ENCODE data around the gene ZMIZ1.
"Not testable (repeated sequence)": the region's sequence is repeated elsewhere in the genome, so short reads cannot be mapped to it uniquely, and the experiment has no call there.

Gene ZMIZ1

DNA sequence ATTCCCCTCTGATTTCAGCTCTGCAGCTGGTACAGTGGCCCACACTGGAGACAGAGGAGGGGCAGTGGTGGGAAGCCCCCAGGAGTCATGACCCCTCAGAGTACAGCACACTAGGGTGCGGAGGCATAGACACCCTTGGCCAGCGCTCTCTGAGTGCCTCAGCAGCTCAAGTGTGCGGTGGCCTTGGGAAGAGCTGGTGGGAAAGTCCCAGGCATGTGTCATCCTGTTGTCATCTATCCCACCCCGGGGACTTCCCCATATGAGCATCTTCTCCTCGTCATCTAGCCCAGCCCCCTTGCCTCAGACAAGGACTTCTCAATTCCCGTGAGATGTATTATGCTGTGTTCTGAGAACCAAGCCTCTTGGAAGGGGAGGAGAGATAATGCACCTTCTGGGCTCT is 262.9 kb downstream of the ZMIZ1 start:
- Histone ChIP-seq H3K9me3 (ENCODE audit: insufficient read depth, low read depth, low read length) (no peaks in the 10 kb centered on the region), H2AFZ (ENCODE audit: low read length) (no peak overlapping the region), H3K79me2 (ENCODE audit: insufficient read depth, low read length) (no peaks in the 10 kb centered on the region), H3K4me1 (ENCODE audit: insufficient read depth, low read length, poor library complexity, severe bottlenecking) (peaks cover 16% of the 10 kb centered on the region), H3K36me3 (ENCODE audit: insufficient read depth, low read length) (no peaks in the 10 kb centered on the region), H3K4me3 (ENCODE audit: low read length, poor library complexity, severe bottlenecking) (no peak overlapping the region), H3K9ac (ENCODE audit: low read depth, low read length, poor library complexity, severe bottlenecking) (no peak overlapping the region), H3K9me2 (replicated peaks; ENCODE audit: low read depth, low read length) (no peaks in the 10 kb centered on the region), H4K20me1 (ENCODE audit: insufficient read depth, low read length, poor library complexity, severe bottlenecking) (no peaks in the 10 kb centered on the region), H3F3A (ENCODE audit: low read depth) (no peaks in the 10 kb centered on the region), H3K27me3 (ENCODE audit: insufficient read depth, low read length, poor library complexity, severe bottlenecking) (no peaks in the 10 kb centered on the region), H3K4me2 (ENCODE audit: low read depth, low read length, poor library complexity, severe bottlenecking) (no peak overlapping the region)
- no peak for TF ChIP-seq EZH2phosphoT487 (IDR thresholded peaks at IDR 0.05; ENCODE audit: borderline replicate concordance)
- TF ChIP-seq, protein P1, sequence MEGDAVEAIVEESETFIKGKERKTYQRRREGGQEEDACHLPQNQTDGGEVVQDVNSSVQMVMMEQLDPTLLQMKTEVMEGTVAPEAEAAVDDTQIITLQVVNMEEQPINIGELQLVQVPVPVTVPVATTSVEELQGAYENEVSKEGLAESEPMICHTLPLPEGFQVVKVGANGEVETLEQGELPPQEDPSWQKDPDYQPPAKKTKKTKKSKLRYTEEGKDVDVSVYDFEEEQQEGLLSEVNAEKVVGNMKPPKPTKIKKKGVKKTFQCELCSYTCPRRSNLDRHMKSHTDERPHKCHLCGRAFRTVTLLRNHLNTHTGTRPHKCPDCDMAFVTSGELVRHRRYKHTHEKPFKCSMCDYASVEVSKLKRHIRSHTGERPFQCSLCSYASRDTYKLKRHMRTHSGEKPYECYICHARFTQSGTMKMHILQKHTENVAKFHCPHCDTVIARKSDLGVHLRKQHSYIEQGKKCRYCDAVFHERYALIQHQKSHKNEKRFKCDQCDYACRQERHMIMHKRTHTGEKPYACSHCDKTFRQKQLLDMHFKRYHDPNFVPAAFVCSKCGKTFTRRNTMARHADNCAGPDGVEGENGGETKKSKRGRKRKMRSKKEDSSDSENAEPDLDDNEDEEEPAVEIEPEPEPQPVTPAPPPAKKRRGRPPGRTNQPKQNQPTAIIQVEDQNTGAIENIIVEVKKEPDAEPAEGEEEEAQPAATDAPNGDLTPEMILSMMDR (conservative IDR thresholded peaks at IDR 0.05; ENCODE audit: low read length) = no peak

DNA sequence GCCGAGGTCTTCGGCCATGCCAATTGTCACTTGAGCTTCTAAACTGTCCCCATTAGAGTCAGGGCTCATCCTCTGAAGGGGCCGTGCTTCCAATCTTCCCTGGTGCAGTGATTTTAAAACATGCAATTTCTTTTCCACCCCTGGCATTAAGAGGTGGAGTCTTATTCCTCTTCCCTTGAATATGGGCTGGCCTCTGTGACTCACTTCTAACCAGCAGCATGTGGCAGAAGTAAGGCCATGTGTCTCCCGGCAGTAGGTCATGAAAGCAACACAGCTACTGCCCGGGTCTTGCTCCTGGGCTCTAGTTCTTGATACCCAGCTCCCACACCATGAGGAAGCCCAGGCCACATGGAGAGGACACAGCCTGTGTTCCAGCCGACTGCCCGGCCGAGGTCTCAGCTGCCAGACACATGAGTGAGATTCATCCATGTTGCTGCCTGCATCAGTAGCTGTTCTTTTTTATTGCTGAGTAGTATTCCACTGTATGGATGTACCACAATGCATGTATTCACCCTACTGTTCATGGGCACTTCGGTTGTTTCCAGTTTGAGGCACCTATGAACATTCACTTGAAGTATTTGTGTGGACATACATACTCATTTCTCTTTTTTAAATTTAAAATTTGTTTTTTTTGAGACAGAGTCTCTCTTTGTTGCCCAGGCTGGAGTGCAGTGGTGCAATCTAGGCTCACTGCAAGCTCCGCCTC is 264.0 kb downstream of the ZMIZ1 start:
- not testable (repeated sequence) for H3K36me3 ChIP-seq (ENCODE audit: insufficient read depth, low read length); H3K27me3 ChIP-seq (ENCODE audit: insufficient read depth, low read length, poor library complexity, severe bottlenecking); H3K79me2 ChIP-seq (ENCODE audit: insufficient read depth, low read length); H3K9me2 ChIP-seq (replicated peaks; ENCODE audit: low read depth, low read length); H4K20me1 ChIP-seq (ENCODE audit: insufficient read depth, low read length, poor library complexity, severe bottlenecking); H3K4me1 ChIP-seq (ENCODE audit: insufficient read depth, low read length, poor library complexity, severe bottlenecking); H3K4me3 ChIP-seq (ENCODE audit: low read length, poor library complexity, severe bottlenecking); H3K9ac ChIP-seq (ENCODE audit: low read depth, low read length, poor library complexity, severe bottlenecking); H3K9me3 ChIP-seq (ENCODE audit: insufficient read depth, low read depth, low read length); H3F3A ChIP-seq (ENCODE audit: low read depth); H3K4me2 ChIP-seq (ENCODE audit: low read depth, low read length, poor library complexity, severe bottlenecking); H2AFZ ChIP-seq (ENCODE audit: low read length)

DNA sequence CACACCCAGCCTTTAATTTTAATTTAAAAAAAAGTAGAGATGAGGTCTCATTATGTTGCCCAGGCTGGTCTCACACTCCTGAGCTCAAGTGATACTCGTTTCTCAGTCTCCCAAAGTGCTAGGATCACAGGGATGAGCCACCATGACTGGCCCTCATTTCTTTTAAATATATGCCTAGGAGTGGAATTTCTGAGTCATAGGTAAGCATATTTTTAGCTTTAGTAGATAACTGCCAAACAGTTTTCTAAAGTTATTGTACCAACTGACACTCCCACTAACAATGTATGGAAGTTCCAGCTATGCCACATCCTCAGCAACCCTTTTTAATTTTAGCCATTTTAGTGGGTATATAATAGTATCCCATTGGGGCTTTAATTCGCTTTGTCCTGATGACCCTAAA is 264.7 kb downstream of the ZMIZ1 start:
- Histone ChIP-seq H2AFZ (ENCODE audit: low read length) (no peak overlapping the region), H3K4me3 (ENCODE audit: low read length, poor library complexity, severe bottlenecking) (no peak overlapping the region), H3K79me2 (ENCODE audit: insufficient read depth, low read length) (no peaks in the 10 kb centered on the region), H3K4me2 (ENCODE audit: low read depth, low read length, poor library complexity, severe bottlenecking) (no peak overlapping the region), H4K20me1 (ENCODE audit: insufficient read depth, low read length, poor library complexity, severe bottlenecking) (no peaks in the 10 kb centered on the region), H3K27me3 (ENCODE audit: insufficient read depth, low read length, poor library complexity, severe bottlenecking) (no peaks in the 10 kb centered on the region), H3K9me3 (ENCODE audit: insufficient read depth, low read depth, low read length) (no peaks in the 10 kb centered on the region), H3K36me3 (ENCODE audit: insufficient read depth, low read length) (no peaks in the 10 kb centered on the region), H3K4me1 (ENCODE audit: insufficient read depth, low read length, poor library complexity, severe bottlenecking) (peaks cover 8% of the 10 kb centered on the region), H3K9me2 (replicated peaks; ENCODE audit: low read depth, low read length) (no peaks in the 10 kb centered on the region), H3F3A (ENCODE audit: low read depth) (no peaks in the 10 kb centered on the region), H3K9ac (ENCODE audit: low read depth, low read length, poor library complexity, severe bottlenecking) (no peak overlapping the region)
- TF ChIP-seq EZH2phosphoT487 (IDR thresholded peaks at IDR 0.05; ENCODE audit: borderline replicate concordance) = no peak
- TF ChIP-seq, protein P1 (conservative IDR thresholded peaks at IDR 0.05; ENCODE audit: low read length) = no peak

DNA sequence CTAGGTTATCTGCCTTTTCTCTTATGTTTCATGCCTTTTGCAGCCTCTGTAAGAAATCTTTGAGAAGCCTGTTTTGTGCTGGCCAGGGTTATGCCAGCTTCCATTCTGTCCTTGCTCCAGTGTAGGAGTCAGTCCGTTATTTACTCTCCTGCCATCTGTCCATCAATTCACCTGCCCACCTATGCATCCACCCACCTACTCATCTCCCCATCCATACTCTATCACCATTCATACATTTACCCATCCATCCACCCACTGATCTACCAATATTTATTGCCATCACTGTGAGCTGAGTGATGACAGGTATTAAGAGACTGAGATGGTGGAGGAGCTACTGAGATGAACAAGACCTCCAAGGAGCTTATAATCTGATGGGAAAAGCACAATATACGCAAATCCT is 265.8 kb downstream of the ZMIZ1 start:
- no peaks in the 10 kb centered on the region for H3K36me3 ChIP-seq (ENCODE audit: insufficient read depth, low read length)
- H4K20me1 ChIP-seq (ENCODE audit: insufficient read depth, low read length, poor library complexity, severe bottlenecking) = no peaks in the 10 kb centered on the region
- no peaks in the 10 kb centered on the region for H3F3A ChIP-seq (ENCODE audit: low read depth)
- H3K4me1 ChIP-seq (ENCODE audit: insufficient read depth, low read length, poor library complexity, severe bottlenecking) = peaks cover 6% of the 10 kb centered on the region
- no peak overlapping the region for H3K4me2 ChIP-seq (ENCODE audit: low read depth, low read length, poor library complexity, severe bottlenecking)
- H3K4me3 ChIP-seq (ENCODE audit: low read length, poor library complexity, severe bottlenecking) = no peak overlapping the region
- no peak for TF ChIP-seq EZH2phosphoT487 (IDR thresholded peaks at IDR 0.05; ENCODE audit: borderline replicate concordance)
- TF ChIP-seq, protein P1 (conservative IDR thresholded peaks at IDR 0.05; ENCODE audit: low read length) = no peak
- no peak overlapping the region for H3K9ac ChIP-seq (ENCODE audit: low read depth, low read length, poor library complexity, severe bottlenecking)
- no peaks in the 10 kb centered on the region for H3K9me3 ChIP-seq (ENCODE audit: insufficient read depth, low read depth, low read length)
- no peaks in the 10 kb centered on the region for H3K27me3 ChIP-seq (ENCODE audit: insufficient read depth, low read length, poor library complexity, severe bottlenecking)
- H3K79me2 ChIP-seq (ENCODE audit: insufficient read depth, low read length) = no peaks in the 10 kb centered on the region
- H3K9me2 ChIP-seq (replicated peaks; ENCODE audit: low read depth, low read length) = no peaks in the 10 kb centered on the region
- H2AFZ ChIP-seq (ENCODE audit: low read length) = no peak overlapping the region

All from Loucy (cell line).